SK-N-SH (cell line): ENCODE results near the gene TBX1. TPM values are rescaled to one million over a fixed set of nuclear protein-coding genes. Genes with fewer than 3 reads are reported as not detected.

Experiments used
- CTCF ChIA-PET: fragments of 300-600, 350-600 bp; formaldehyde crosslinking; extraction: SDS; loops from one replicate; lab custom pipeline; 2021; lab: Yijun Ruan, JAX
- POLR2A ChIA-PET: fragments of 350-600 bp; sonication (Branson Sonifier 250); formaldehyde crosslinking; extraction: SDS; loops from one replicate; lab custom pipeline; 2020; ENCODE audit warnings: antibody characterized with exemption, inconsistent platforms; lab: Yijun Ruan, JAX
- DNase-seq: peaks from one replicate; pipeline ENCODE4 v3.0.0; 2012
- H2AFZ ChIP-seq: fragments of 200-600 bp; sonication (generic); 2 replicates; pipeline ENCODE4 v1.8.1; 2016; ENCODE audit warnings: antibody characterized with exemption, mild to moderate bottlenecking, low read depth
- H3F3A ChIP-seq: fragments of 200-600 bp; sonication (generic); replicated peaks from 2 replicates; pipeline ENCODE3; 2016; ENCODE audit warnings: antibody characterized with exemption, mild to moderate bottlenecking; ENCODE audit not compliant: insufficient read depth
- H3K27ac ChIP-seq, 2 experiments: fragments of 200-500 bp in 1 of 2; fragments of 200-600 bp in 1 of 2; sonication (Bioruptor generic) in 1 of 2; sonication (generic), shearing (Covaris generic) in 1 of 2; 2 replicates each; pipeline versions ENCODE4 v1.5.1 to v1.6.1; 2014 to 2016; ENCODE audit warnings: low read depth in 2 of 2, inconsistent platforms in 1 of 2, low read length in 1 of 2, mild to moderate bottlenecking in 1 of 2, mixed read lengths in 1 of 2
- H3K27me3 ChIP-seq: fragments of 200-600 bp; sonication (generic), shearing (Covaris generic); 2 replicates; pipeline ENCODE4 v1.6.1; 2016; ENCODE audit warnings: mixed run types; ENCODE audit not compliant: insufficient read depth
- H3K36me3 ChIP-seq, 2 experiments: fragments of 200-500 bp in 1 of 2; fragments of 200-600 bp in 1 of 2; sonication (Bioruptor generic) in 1 of 2; sonication (generic) in 1 of 2; replicated peaks in 1 of 2; 2 replicates each; pipeline versions ENCODE3 to v1.5.1; 2014 to 2016; ENCODE audit warnings: low read length in 1 of 2, mild to moderate bottlenecking in 1 of 2; ENCODE audit not compliant: insufficient read depth in 2 of 2, control insufficient read depth in 1 of 2
- H3K4me1 ChIP-seq, 2 experiments: fragments of 200-500 bp in 1 of 2; fragments of 200-600 bp in 1 of 2; sonication (Bioruptor generic) in 1 of 2; sonication (generic), shearing (Covaris generic) in 1 of 2; 2 replicates each; pipeline versions ENCODE4 v1.5.1 to v1.6.1; 2014 to 2016; ENCODE audit warnings: low read depth in 1 of 2, low read length in 1 of 2, mixed run types in 1 of 2; ENCODE audit not compliant: insufficient read depth in 2 of 2, control insufficient read depth in 1 of 2
- H3K4me2 ChIP-seq: fragments of 200-600 bp; sonication (generic), shearing (Covaris generic); 2 replicates; pipeline ENCODE4 v1.6.1; 2017; ENCODE audit warnings: mixed run types
- H3K4me3 ChIP-seq, 2 experiments: fragments of 200-500 bp in 1 of 2; fragments of 200-600 bp in 1 of 2; sonication (Bioruptor generic) in 1 of 2; sonication (generic), shearing (Covaris generic) in 1 of 2; 2 replicates each; pipeline versions ENCODE4 v1.5.1 to v1.8.1; 2014 to 2016; ENCODE audit warnings: low read depth in 2 of 2, inconsistent platforms in 1 of 2, low read length in 1 of 2, mild to moderate bottlenecking in 1 of 2, mixed read lengths in 1 of 2, moderate library complexity in 1 of 2
- H3K79me2 ChIP-seq: fragments of 200-600 bp; sonication (generic); 2 replicates; pipeline ENCODE4 v1.8.1; 2017; ENCODE audit warnings: mild to moderate bottlenecking; ENCODE audit not compliant: insufficient read depth
- H3K9ac ChIP-seq: fragments of 200-600 bp; sonication (generic); 2 replicates; pipeline ENCODE4 v1.6.1; 2017; ENCODE audit warnings: mixed run types
- H3K9me2 ChIP-seq: fragments of 200-600 bp; sonication (generic); 2 replicates; pipeline ENCODE4 v1.6.1; 2017; ENCODE audit warnings: mixed run types
- H3K9me3 ChIP-seq: fragments of 200-600 bp; sonication (generic); 2 replicates; pipeline ENCODE4 v1.6.1; 2017; ENCODE audit warnings: mixed run types, mild to moderate bottlenecking, moderate library complexity
- H4K20me1 ChIP-seq: fragments of 200-600 bp; sonication (generic); 2 replicates; pipeline ENCODE4 v1.6.1; 2017; ENCODE audit warnings: mild to moderate bottlenecking, mixed run types; ENCODE audit not compliant: insufficient read depth
- FOSL2 ChIP-seq: IDR thresholded peaks from 2 replicates; pipeline ENCODE4 v1.4.0; 2012; ENCODE audit warnings: low read depth, mild to moderate bottlenecking, moderate library complexity, borderline replicate concordance
- FOXJ3 ChIP-seq: sonication (generic); formaldehyde crosslinking; IDR thresholded peaks from 2 replicates; pipeline ENCODE4 v1.5.1; 2020; ENCODE audit warnings: mild to moderate bottlenecking, missing genetic modification reagents
- GABPA ChIP-seq: IDR thresholded peaks from 2 replicates; pipeline ENCODE4 v1.4.0; 2012; ENCODE audit warnings: low read depth, mild to moderate bottlenecking
- IRF3 ChIP-seq: fragments of 150-350 bp; IDR thresholded peaks from 2 replicates; pipeline ENCODE4 v1.6.1; 2016; ENCODE audit warnings: mild to moderate bottlenecking, low read depth, low read length
- MEF2A ChIP-seq: IDR thresholded peaks from 2 replicates; pipeline ENCODE4 v1.4.0; 2012; ENCODE audit warnings: low read depth, borderline replicate concordance
- MXI1 ChIP-seq: IDR thresholded peaks from 2 replicates; pipeline ENCODE4 v1.6.1; 2012; ENCODE audit warnings: mild to moderate bottlenecking, low read depth, low read length, improper control_type of control experiment
- REST ChIP-seq: IDR thresholded peaks from 2 replicates; pipeline ENCODE4 v1.6.1; 2012; ENCODE audit warnings: mild to moderate bottlenecking, low read depth, low read length, moderate library complexity
- RFX5 ChIP-seq: IDR thresholded peaks from 2 replicates; pipeline ENCODE4 v1.6.1; 2012; ENCODE audit warnings: mild to moderate bottlenecking, improper control_type of control experiment, low read length
- TCF12 ChIP-seq: IDR thresholded peaks from 2 replicates; pipeline ENCODE4 v1.4.0; 2012
- YY1 ChIP-seq: IDR thresholded peaks from 2 replicates; pipeline ENCODE4 v1.4.0; 2012; ENCODE audit warnings: low read depth, mild to moderate bottlenecking
- ZBTB33 ChIP-seq: IDR thresholded peaks from 2 replicates; pipeline ENCODE4 v1.4.0; 2012; ENCODE audit warnings: low read depth, borderline replicate concordance
- WGBS: methylation state at CpG from one replicate; pipeline ENCODE4 v1.1.6; 2017; ENCODE audit warnings: low lambda C conversion rate; 5-methylcytosine and 5-hydroxymethylcytosine counted together
- polyA plus RNA-seq, 3 experiments: library from polyadenylated mRNA; depleted of rRNA; stranded (reverse); fragments of >200 nt; gene quantifications; 2 replicates each; pipeline ENCODE4 v1.2.3, GENCODE V29; 2012

The TBX1 gene
- polyA plus RNA-seq, 1 of the 3 experiments (the other 2 are of a cell fraction): not detected

GRCh38 chr22:19757140-19757984 is 3.2 kb upstream of the TBX1 start:
- H3K79me2 ChIP-seq: no peaks in the 10 kb centered on the region
- 57% methylated on average over 7 of the region's 16 CpGs for WGBS
- no peak overlapping the region for H3K4me2 ChIP-seq
- no peak overlapping the region for H3K9ac ChIP-seq
- POLR2A ChIA-PET: no interaction called here
- no peaks in the 10 kb centered on the region for H3K9me3 ChIP-seq
- CTCF ChIA-PET: interaction anchor here (1.0 to 2.4 kb wide), 16 partner anchors 12 to 153 kb away, joined by 3 to 15 read pairs (median 5); no protein-coding TSS in a partner anchor
- H2AFZ ChIP-seq: no peak overlapping the region
- no peaks in the 10 kb centered on the region for H3K9me2 ChIP-seq
- DNase-seq: no peak
- no peak overlapping the region for H3K27ac ChIP-seq
- H3K27me3 ChIP-seq: peaks cover 53% of the 10 kb centered on the region
- H4K20me1 ChIP-seq: no peaks in the 10 kb centered on the region
- H3K4me1 ChIP-seq: peaks cover 0 to 6% of the 10 kb centered on the region in 2 experiments; a peak in 2 of 4 replicates
- H3F3A ChIP-seq: no peaks in the 10 kb centered on the region
- no peaks in the 10 kb centered on the region for H3K36me3 ChIP-seq
- no peak overlapping the region for H3K4me3 ChIP-seq
- TF ChIP-seq FOSL2 (no peak), ZBTB33 (no peak), REST (no peak), YY1 (no peak), GABPA (no peak), IRF3 (no peak), MEF2A (no peak), RFX5 (no peak), TCF12 (no peak), FOXJ3 (CRISPR knock-in tag) (no peak), MXI1 (no peak)
